ENCODE results near the gene SEMA3E.

SEMA3E gene

GRCh38 chr7:83455612-83456011, 193.3 kb downstream of the SEMA3E start:
- H3K27me3 ChIP-seq (ENCODE audit: insufficient read depth, poor library complexity, severe bottlenecking), result no peaks in the 10 kb centered on the region
- no peak for DNase-seq (ENCODE audit: low read depth in 1 of 2, low spot score in 1 of 2)
- no peak overlapping the region for H3K4me3 ChIP-seq (replicated peaks; ENCODE audit: insufficient read depth, low read length)
- H3K27ac ChIP-seq (replicated peaks), result no peak overlapping the region
- TF ChIP-seq POLR2AphosphoS5 (IDR thresholded peaks at IDR 0.05; ENCODE audit: low read depth) (no peak), CTCF (IDR thresholded peaks at IDR 0.05; ENCODE audit: insufficient read depth, low read length) (no peak), SPI1 (IDR thresholded peaks at IDR 0.05; ENCODE audit: borderline replicate concordance, low read depth) (no peak), GABPA (IDR thresholded peaks at IDR 0.05; ENCODE audit: low read depth) (no peak), REST (IDR thresholded peaks at IDR 0.05; ENCODE audit: insufficient replicate concordance, low read depth) (no peak)

- H3K27me3 ChIP-seq (ENCODE audit: insufficient read depth, poor library complexity, severe bottlenecking), result no peaks in the 10 kb centered on the region
- no peak for DNase-seq (ENCODE audit: low read depth in 1 of 2, low spot score in 1 of 2)
- no peak overlapping the region for H3K27ac ChIP-seq (replicated peaks)
- H3K4me3 ChIP-seq (replicated peaks; ENCODE audit: insufficient read depth, low read length), result no peak overlapping the region
- no peak for TF ChIP-seq GABPA (IDR thresholded peaks at IDR 0.05; ENCODE audit: low read depth)
- TF ChIP-seq POLR2AphosphoS5 (IDR thresholded peaks at IDR 0.05; ENCODE audit: low read depth), result no peak
- no peak for TF ChIP-seq REST (IDR thresholded peaks at IDR 0.05; ENCODE audit: insufficient replicate concordance, low read depth)
- no peak for TF ChIP-seq CTCF (IDR thresholded peaks at IDR 0.05; ENCODE audit: insufficient read depth, low read length)
- TF ChIP-seq SPI1 (IDR thresholded peaks at IDR 0.05; ENCODE audit: borderline replicate concordance, low read depth), result no peak
These were observed 196.7 kb downstream of the SEMA3E start for GRCh38 chr7:83452256-83452655.

- DNase-seq (ENCODE audit: low read depth in 1 of 2, low spot score in 1 of 2), result no peak
- H3K27ac ChIP-seq (replicated peaks), result no peak overlapping the region
- no peak overlapping the region for H3K4me3 ChIP-seq (replicated peaks; ENCODE audit: insufficient read depth, low read length)
- TF ChIP-seq POLR2AphosphoS5 (IDR thresholded peaks at IDR 0.05; ENCODE audit: low read depth) (no peak), REST (IDR thresholded peaks at IDR 0.05; ENCODE audit: insufficient replicate concordance, low read depth) (no peak), SPI1 (IDR thresholded peaks at IDR 0.05; ENCODE audit: borderline replicate concordance, low read depth) (no peak), GABPA (IDR thresholded peaks at IDR 0.05; ENCODE audit: low read depth) (no peak), CTCF (IDR thresholded peaks at IDR 0.05; ENCODE audit: insufficient read depth, low read length) (no peak)
- no peaks in the 10 kb centered on the region for H3K27me3 ChIP-seq (ENCODE audit: insufficient read depth, poor library complexity, severe bottlenecking)
These were observed 197.4 kb downstream of the SEMA3E start for GRCh38 chr7:83451501-83452045.
